ENCODE results near the gene GSG1L.

Gene GSG1L

GRCh38 chr16:27844826-27845225, 218.7 kb downstream of the GSG1L start:
- TF ChIP-seq CTCF (IDR thresholded peaks at IDR 0.05; ENCODE audit: insufficient read depth, low read length) (no peak), REST (IDR thresholded peaks at IDR 0.05; ENCODE audit: insufficient replicate concordance, low read depth) (no peak), SPI1 (IDR thresholded peaks at IDR 0.05; ENCODE audit: borderline replicate concordance, low read depth) (no peak), GABPA (IDR thresholded peaks at IDR 0.05; ENCODE audit: low read depth) (no peak), POLR2AphosphoS5 (IDR thresholded peaks at IDR 0.05; ENCODE audit: low read depth) (no peak)
- no peaks in the 10 kb centered on the region for H3K27me3 ChIP-seq (ENCODE audit: insufficient read depth, poor library complexity, severe bottlenecking)
- no peak overlapping the region for H3K27ac ChIP-seq (replicated peaks)
- DNase-seq (ENCODE audit: low read depth in 1 of 2, low spot score in 1 of 2), result no peak
- H3K4me3 ChIP-seq (replicated peaks; ENCODE audit: insufficient read depth, low read length), result no peak overlapping the region

- TF ChIP-seq REST (IDR thresholded peaks at IDR 0.05; ENCODE audit: insufficient replicate concordance, low read depth) (no peak), CTCF (IDR thresholded peaks at IDR 0.05; ENCODE audit: insufficient read depth, low read length) (no peak), SPI1 (IDR thresholded peaks at IDR 0.05; ENCODE audit: borderline replicate concordance, low read depth) (no peak), POLR2AphosphoS5 (IDR thresholded peaks at IDR 0.05; ENCODE audit: low read depth) (no peak), GABPA (IDR thresholded peaks at IDR 0.05; ENCODE audit: low read depth) (no peak)
- no peak overlapping the region for H3K4me3 ChIP-seq (replicated peaks; ENCODE audit: insufficient read depth, low read length)
- H3K27me3 ChIP-seq (ENCODE audit: insufficient read depth, poor library complexity, severe bottlenecking), result no peaks in the 10 kb centered on the region
- no peak overlapping the region for H3K27ac ChIP-seq (replicated peaks)
- no peak for DNase-seq (ENCODE audit: low read depth in 1 of 2, low spot score in 1 of 2)
These were observed 219.7 kb downstream of the GSG1L start for GRCh38 chr16:27843800-27844199.

- no peak for DNase-seq (ENCODE audit: low read depth in 1 of 2, low spot score in 1 of 2)
- H3K4me3 ChIP-seq (replicated peaks; ENCODE audit: insufficient read depth, low read length), result no peak overlapping the region
- no peak overlapping the region for H3K27ac ChIP-seq (replicated peaks)
- no peaks in the 10 kb centered on the region for H3K27me3 ChIP-seq (ENCODE audit: insufficient read depth, poor library complexity, severe bottlenecking)
- TF ChIP-seq POLR2AphosphoS5 (IDR thresholded peaks at IDR 0.05; ENCODE audit: low read depth), result no peak
- no peak for TF ChIP-seq CTCF (IDR thresholded peaks at IDR 0.05; ENCODE audit: insufficient read depth, low read length)
- no peak for TF ChIP-seq GABPA (IDR thresholded peaks at IDR 0.05; ENCODE audit: low read depth)
- TF ChIP-seq REST (IDR thresholded peaks at IDR 0.05; ENCODE audit: insufficient replicate concordance, low read depth), result no peak
- no peak for TF ChIP-seq SPI1 (IDR thresholded peaks at IDR 0.05; ENCODE audit: borderline replicate concordance, low read depth)
These were observed 221.6 kb downstream of the GSG1L start for GRCh38 chr16:27841911-27842310.

Measured in HL-60 (cell line).